Tibial artery (tissue), 4 donors: ENCODE results near the gene SAPCD1.
A peak's percentile ranks its signal among the peaks of the same experiment; 100 is the strongest.

Source experiments
- DNase-seq, 2 donors: peaks; one replicate each; pipeline ENCODE4 v3.0.0-alpha.2; 2019
- H3K27ac ChIP-seq, 2 donors: fragments of 200-600 bp; sonication (generic) in 1 of 2; 1 replicate in 1 of 2; 2 replicates in 1 of 2; pipeline ENCODE4 v1.5.1; 2018 to 2019; ENCODE audit warnings: mild to moderate bottlenecking in 1 of 2
- H3K27me3 ChIP-seq, 2 donors: fragments of 200-600 bp; sonication (generic) in 1 of 2; one replicate each; pipeline versions ENCODE4 v1.5.1 to v1.6.0; 2016 to 2019
- H3K36me3 ChIP-seq, 3 donors: fragments of 200-600 bp; sonication (generic) in 2 of 3; one replicate each; pipeline ENCODE4 v1.5.1; 2016 to 2019; ENCODE audit warnings: mild to moderate bottlenecking in 2 of 3
- H3K4me1 ChIP-seq, 4 donors: fragments of 200-600 bp; sonication (generic) in 2 of 4; 1 replicate in 3 of 4; 2 replicates in 1 of 4; pipeline ENCODE4 v1.5.1; 2016 to 2019
- H3K4me3 ChIP-seq, 2 donors: fragments of 200-600 bp; sonication (generic) in 1 of 2; 1 replicate in 1 of 2; 2 replicates in 1 of 2; pipeline ENCODE4 v1.5.1; 2018 to 2019; ENCODE audit warnings: mild to moderate bottlenecking in 2 of 2
- H3K9me3 ChIP-seq, 3 donors: fragments of 200-600 bp; sonication (generic) in 1 of 3; one replicate each; pipeline ENCODE4 v1.5.1; 2016 to 2019
- intact Hi-C: fragments of 100-400 bp; cut with DNase I; formaldehyde crosslinking; loops from one replicate; pipeline ENCODE4 v1.15.0; 2023; ENCODE audit warnings: low total_unique reads
- TF ChIP-seq, protein P1 (sequence below), 2 experiments: fragments of 200-600 bp in 1 of 2; fragments of 450-650 bp in 1 of 2; IDR thresholded peaks; one replicate each; pipeline ENCODE4 v1.5.1; 2017 to 2019; ENCODE audit warnings: antibody characterized with exemption in 2 of 2, mild to moderate bottlenecking in 1 of 2, moderate library complexity in 1 of 2

SAPCD1 gene

DNA sequence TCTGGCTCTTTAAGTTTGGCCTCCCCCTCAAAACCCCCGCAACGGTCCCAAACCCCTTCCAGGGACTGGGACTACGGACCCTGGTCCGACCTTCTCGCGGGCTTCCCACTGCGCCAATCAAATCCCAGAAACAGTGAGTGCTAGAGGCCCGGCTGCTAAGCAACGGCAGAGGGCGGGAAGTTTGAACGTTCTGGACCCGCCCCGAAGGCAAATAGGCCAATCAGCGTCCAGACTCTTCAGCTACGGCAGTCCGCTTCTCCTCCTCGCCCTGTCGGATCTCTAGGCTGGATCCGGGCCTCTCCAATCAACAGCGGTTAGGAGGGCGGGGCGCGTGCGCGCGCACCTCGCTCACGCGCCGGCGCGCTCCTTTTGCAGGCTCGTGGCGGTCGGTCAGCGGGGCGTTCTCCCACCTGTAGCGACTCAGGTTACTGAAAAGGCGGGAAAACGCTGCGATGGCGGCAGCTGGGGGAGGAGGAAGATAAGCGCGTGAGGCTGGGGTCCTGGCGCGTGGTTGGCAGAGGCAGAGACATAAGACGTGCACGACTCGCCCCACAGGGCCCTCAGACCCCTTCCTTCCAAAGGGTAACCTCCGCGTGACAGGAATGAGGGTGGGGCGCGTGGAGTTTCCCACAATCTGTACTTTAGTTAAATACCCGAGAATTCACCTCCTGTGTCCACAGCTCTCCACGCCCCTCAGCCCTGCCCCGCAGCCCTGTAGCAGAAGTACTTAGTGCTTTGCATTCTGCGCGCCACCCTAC, 22.6 kb upstream of the SAPCD1 start, which contains the start of gene MSH5:
MSH5 (plus strand) TSS at position 367 of the 758 bp plus-strand sequence. CDS start 462 bp downstream, outside the sequence.
- Histone ChIP-seq H3K4me3 (peak within 1 kb of the TSS; percentile 57 to 69), H3K27me3 (no peaks in the 10 kb centered on the region), H3K27ac (peak within 1 kb of the TSS; percentile 34 to 58), H3K9me3 (no peaks in the 10 kb centered on the region), H3K4me1 (peaks cover 0 to 33% (median 14%) of the 10 kb centered on the region in 4 donors), H3K36me3 (no peaks in the 10 kb centered on the region)
- intact Hi-C loops, result loop anchor here (5.0 kb wide), 2 partner anchors 38 to 52 kb away; partner anchors contain the start of gene ABHD16A
- TF ChIP-seq, protein P1, sequence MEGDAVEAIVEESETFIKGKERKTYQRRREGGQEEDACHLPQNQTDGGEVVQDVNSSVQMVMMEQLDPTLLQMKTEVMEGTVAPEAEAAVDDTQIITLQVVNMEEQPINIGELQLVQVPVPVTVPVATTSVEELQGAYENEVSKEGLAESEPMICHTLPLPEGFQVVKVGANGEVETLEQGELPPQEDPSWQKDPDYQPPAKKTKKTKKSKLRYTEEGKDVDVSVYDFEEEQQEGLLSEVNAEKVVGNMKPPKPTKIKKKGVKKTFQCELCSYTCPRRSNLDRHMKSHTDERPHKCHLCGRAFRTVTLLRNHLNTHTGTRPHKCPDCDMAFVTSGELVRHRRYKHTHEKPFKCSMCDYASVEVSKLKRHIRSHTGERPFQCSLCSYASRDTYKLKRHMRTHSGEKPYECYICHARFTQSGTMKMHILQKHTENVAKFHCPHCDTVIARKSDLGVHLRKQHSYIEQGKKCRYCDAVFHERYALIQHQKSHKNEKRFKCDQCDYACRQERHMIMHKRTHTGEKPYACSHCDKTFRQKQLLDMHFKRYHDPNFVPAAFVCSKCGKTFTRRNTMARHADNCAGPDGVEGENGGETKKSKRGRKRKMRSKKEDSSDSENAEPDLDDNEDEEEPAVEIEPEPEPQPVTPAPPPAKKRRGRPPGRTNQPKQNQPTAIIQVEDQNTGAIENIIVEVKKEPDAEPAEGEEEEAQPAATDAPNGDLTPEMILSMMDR (IDR thresholded peaks at IDR 0.05), result no peak
- peak; percentile 98 to 99 for DNase-seq

- DNase-seq, result no peak
- Histone ChIP-seq H3K27ac (peak overlapping the region; percentile 34 to 58), H3K27me3 (no peaks in the 10 kb centered on the region), H3K9me3 (no peaks in the 10 kb centered on the region), H3K36me3 (no peaks in the 10 kb centered on the region), H3K4me1 (peaks cover 0 to 33% (median 14%) of the 10 kb centered on the region in 4 donors), H3K4me3 (peak overlapping the region; percentile 57 to 69)
- TF ChIP-seq, protein P1 (IDR thresholded peaks at IDR 0.05), result no peak
- intact Hi-C loops, result loop anchor here (5.0 kb wide), 1 partner anchor 52 kb away; no protein-coding TSS in a partner anchor
Measured at GRCh38 chr6:31740397-31741223, 21.8 kb upstream of the SAPCD1 start.

- TF ChIP-seq, protein P1 (IDR thresholded peaks at IDR 0.05), result no peak
- H3K36me3 ChIP-seq, result no peaks in the 10 kb centered on the region
- no peak for DNase-seq
- H3K4me3 ChIP-seq, result no peak overlapping the region
- H3K9me3 ChIP-seq, result no peaks in the 10 kb centered on the region
- H3K27me3 ChIP-seq, result no peaks in the 10 kb centered on the region
- H3K4me1 ChIP-seq, result peaks cover 0 to 31% (median 12%) of the 10 kb centered on the region in 4 donors
- no peak overlapping the region for H3K27ac ChIP-seq
- intact Hi-C loops, result loop anchor here (5.0 kb wide), 1 partner anchor 50 kb away; no protein-coding TSS in a partner anchor
Measured at GRCh38 chr6:31741815-31742214, 20.6 kb upstream of the SAPCD1 start.

- peaks cover 0 to 21% (median 9%) of the 10 kb centered on the region in 4 donors for H3K4me1 ChIP-seq
- intact Hi-C loops, result loop anchor here (5.0 kb wide), 1 partner anchor 49 kb away; no protein-coding TSS in a partner anchor
Measured at GRCh38 chr6:31742894-31743293, 19.6 kb upstream of the SAPCD1 start.

DNA sequence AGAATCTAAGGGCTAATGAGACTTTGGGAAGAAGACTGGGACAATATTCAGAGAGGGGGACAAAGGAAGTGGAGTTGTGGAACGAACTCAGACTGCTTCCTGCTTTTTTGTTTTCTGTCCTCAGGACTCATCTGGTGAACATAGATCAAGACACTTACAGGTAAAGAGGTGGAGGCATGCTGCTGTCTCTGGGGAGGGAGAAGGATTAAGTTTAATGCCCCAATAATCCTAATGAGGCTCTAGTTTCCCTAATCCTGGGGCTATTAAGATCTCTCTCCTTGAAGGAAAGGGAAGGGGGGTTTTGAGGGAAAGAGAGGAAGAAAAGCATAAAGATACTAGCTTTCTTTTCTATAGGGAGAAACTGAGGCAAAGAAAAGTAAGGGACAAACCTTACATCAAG, 18.0 kb upstream of the SAPCD1 start:
- intact Hi-C loops, result loop anchor here (5.0 kb wide), 1 partner anchor 48 kb away; no protein-coding TSS in a partner anchor
- H3K27me3 ChIP-seq, result no peaks in the 10 kb centered on the region
- no peaks in the 10 kb centered on the region for H3K36me3 ChIP-seq
- H3K4me1 ChIP-seq, result peaks cover 0 to 10% (median 7%) of the 10 kb centered on the region in 4 donors
- no peak overlapping the region for H3K27ac ChIP-seq
- DNase-seq, result no peak
- H3K9me3 ChIP-seq, result no peaks in the 10 kb centered on the region
- TF ChIP-seq, protein P1 (IDR thresholded peaks at IDR 0.05), result no peak
- no peak overlapping the region for H3K4me3 ChIP-seq

More at GRCh38 chr6:31742894-31743293, 19.6 kb upstream of the SAPCD1 start:
- no peak for DNase-seq
- no peaks in the 10 kb centered on the region for H3K9me3 ChIP-seq
- no peak overlapping the region for H3K27ac ChIP-seq
- TF ChIP-seq, protein P1 (IDR thresholded peaks at IDR 0.05), result no peak
- no peaks in the 10 kb centered on the region for H3K27me3 ChIP-seq
- H3K4me3 ChIP-seq, result no peak overlapping the region
- no peaks in the 10 kb centered on the region for H3K36me3 ChIP-seq
